GM19324 (cell line): ENCODE results near the gene C15orf62.

ENCODE experiments used
- ATAC-seq: cut with Tn5 transposase; IDR thresholded peaks from one replicate; pipeline ENCODE4 v1.9.1; 2021; ENCODE audit warnings: mild to moderate bottlenecking, moderate library complexity; ENCODE audit not compliant: unreplicated experiment, low FRiP score

The C15orf62 gene

GRCh38 chr15:40754883-40755811 is 14.6 kb upstream of the C15orf62 start, which contains the start of gene RMDN3:
Gene RMDN3, minus strand, starts transcription at chr15:40755254. Its CDS starts 471 bp downstream, at chr15:40754783.
- peak; percentile 89 for ATAC-seq

- no peak for ATAC-seq
Observed at GRCh38 chr15:40755812-40756208, 14.0 kb upstream of the C15orf62 start.

- no peak for ATAC-seq
Observed at GRCh38 chr15:40756938-40757337, 12.8 kb upstream of the C15orf62 start.

- ATAC-seq = no peak
Observed at GRCh38 chr15:40759961-40760360, 9.8 kb upstream of the C15orf62 start.

- peak; percentile 4 for ATAC-seq
Observed at GRCh38 chr15:40762919-40763800, 6.6 kb upstream of the C15orf62 start.

GRCh38 chr15:40763801-40764628 is 5.8 kb upstream of the C15orf62 start, which contains the start of gene GCHFR:
Gene GCHFR, plus strand, starts transcription at chr15:40764068. Its CDS starts 113 bp downstream, at chr15:40764181.
- ATAC-seq = peak; percentile 59

- no peak for ATAC-seq
Observed at GRCh38 chr15:40764629-40765103, 5.1 kb upstream of the C15orf62 start.

- ATAC-seq = no peak
Observed at GRCh38 chr15:40766194-40766815, 3.5 kb upstream of the C15orf62 start.

GRCh38 chr15:40766906-40767837 is 2.6 kb upstream of the C15orf62 start:
- no peak for ATAC-seq

GRCh38 chr15:40767838-40768500 is 1.8 kb upstream of the C15orf62 start:
- ATAC-seq = no peak

- ATAC-seq = no peak
Observed at GRCh38 chr15:40768521-40769273, 1.1 kb upstream of the C15orf62 start.

GRCh38 chr15:40770147-40770721 is 454 bp downstream of the C15orf62 start:
- no peak for ATAC-seq

- ATAC-seq = no peak
Observed at GRCh38 chr15:40771242-40771641, 1.5 kb downstream of the C15orf62 start.

GRCh38 chr15:40772014-40772413 is 2.2 kb downstream of the C15orf62 start:
- no peak for ATAC-seq

GRCh38 chr15:40773496-40773895 is 3.7 kb downstream of the C15orf62 start:
- no peak for ATAC-seq

GRCh38 chr15:40773902-40774301 is 4.1 kb downstream of the C15orf62 start:
- ATAC-seq = no peak

- ATAC-seq = no peak
Observed at GRCh38 chr15:40775007-40775406, 5.2 kb downstream of the C15orf62 start.
